PC-9 (cell line): Measurements from ENCODE around the gene KLF14.

ENCODE experiments used
- CTCF ChIP-seq: fragments of 200-600 bp; sonication (generic); conservative IDR thresholded peaks from 2 replicates; pipeline ENCODE4 v1.6.1; 2017; ENCODE audit warnings: mixed run types, antibody characterized with exemption, mild to moderate bottlenecking, moderate library complexity
- EZH2 ChIP-seq: fragments of 200-600 bp; sonication (generic); IDR thresholded peaks from 2 replicates; pipeline ENCODE4 v1.8.0; 2017; ENCODE audit warnings: antibody characterized with exemption, low read depth

- TF ChIP-seq CTCF (no peak), EZH2 (no peak)
These were observed 6.6 kb upstream of the KLF14 start for GRCh38 chr7:130740606-130741005.
